HL-60/S4 (cell line): Measurements from ENCODE around the gene IFI27L2.

Experiments used
- in situ Hi-C: fragments of 300-500 bp; cut with MboI; formaldehyde crosslinking; loops from 2 replicates; pipeline ENCODE4 v1.14.3; 2022; ENCODE audit warnings: low sequenced_read_pairs

Gene IFI27L2

GRCh38 chr14:94103554-94104150 is 25.8 kb downstream of the IFI27L2 start:
- in situ Hi-C loops: no loop called here

GRCh38 chr14:94102768-94103482 is 26.5 kb downstream of the IFI27L2 start:
- in situ Hi-C loops: no loop called here

- in situ Hi-C loops: no loop called here
Observed at GRCh38 chr14:94101748-94102147, 27.7 kb downstream of the IFI27L2 start.

- in situ Hi-C loops: no loop called here
Observed at GRCh38 chr14:94100847-94101246, 28.6 kb downstream of the IFI27L2 start.

- in situ Hi-C loops: no loop called here
Observed at GRCh38 chr14:94099006-94099405, 30.4 kb downstream of the IFI27L2 start.

- in situ Hi-C loops: no loop called here
Observed at GRCh38 chr14:94098326-94098992, 30.9 kb downstream of the IFI27L2 start.

GRCh38 chr14:94097091-94097490 is 32.3 kb downstream of the IFI27L2 start:
- in situ Hi-C loops: no loop called here

- in situ Hi-C loops: no loop called here
Observed at GRCh38 chr14:94093418-94093817, 36.0 kb downstream of the IFI27L2 start.

- in situ Hi-C loops: no loop called here
Observed at GRCh38 chr14:94089479-94089878, 39.9 kb downstream of the IFI27L2 start.

GRCh38 chr14:94088516-94088915 is 40.9 kb downstream of the IFI27L2 start:
- in situ Hi-C loops: no loop called here

- in situ Hi-C loops: no loop called here
Observed at GRCh38 chr14:94087891-94088290, 41.5 kb downstream of the IFI27L2 start.

GRCh38 chr14:94081386-94081820 is 48.0 kb downstream of the IFI27L2 start:
- in situ Hi-C loops: no loop called here

GRCh38 chr14:94080621-94081385 is 48.6 kb downstream of the IFI27L2 start, which contains the start of the genes DDX24 and IFI27L1:
Gene DDX24 (minus strand): TSS chr14:94081202. CDS start chr14:94079742, 1,460 bp downstream.
Gene IFI27L1 (plus strand): TSS chr14:94081310. CDS start chr14:94096938, 15,628 bp downstream.
- in situ Hi-C loops: no loop called here

- in situ Hi-C loops: no loop called here
Observed at GRCh38 chr14:94079891-94080620, 49.3 kb downstream of the IFI27L2 start.

- in situ Hi-C loops: no loop called here
Observed at GRCh38 chr14:94077823-94078222, 51.6 kb downstream of the IFI27L2 start.
